Kidney (tissue), 14 donors: ENCODE measurements around the gene TAGLN. TPM values are rescaled to one million over a fixed set of nuclear protein-coding genes. Genes with fewer than 3 reads are reported as not detected.

Experiments used
- DNase-seq, 5 donors: peaks; one replicate each; pipeline ENCODE4 v3.0.0-alpha.2; 2013 to 2020
- FAIRE-seq: peaks from 2 replicates; lab custom pipeline; 2012; peaks lifted over from hg19 to GRCh38; lab: Jason Lieb, UNC
- H3K27ac ChIP-seq, 2 donors: one replicate each; pipeline ENCODE4 v1.7.0; 2013; ENCODE audit warnings: low read depth in 2 of 2, low read length in 2 of 2, inconsistent platforms in 1 of 2
- H3K27me3 ChIP-seq: one replicate; pipeline ENCODE4 v1.7.1; 2013; ENCODE audit warnings: low read length, inconsistent platforms; ENCODE audit not compliant: control insufficient read depth, insufficient read depth
- H3K36me3 ChIP-seq, 3 donors: one replicate each; pipeline versions ENCODE4 v1.7.0 to v1.7.1; 2013; ENCODE audit warnings: low read length in 3 of 3, control low read depth in 1 of 3, inconsistent platforms in 1 of 3; ENCODE audit not compliant: insufficient read depth in 3 of 3, control insufficient read depth in 2 of 3
- H3K4me1 ChIP-seq, 3 donors: one replicate each; pipeline versions ENCODE4 v1.7.0 to v1.7.1; 2013; ENCODE audit warnings: low read length in 3 of 3, inconsistent platforms in 1 of 3, low read depth in 1 of 3; ENCODE audit not compliant: control insufficient read depth in 2 of 3, insufficient read depth in 2 of 3
- H3K4me3 ChIP-seq, 3 donors: one replicate each; pipeline versions ENCODE4 v1.7.0 to v1.8.1; 2013; ENCODE audit warnings: low read length in 3 of 3, control low read depth in 1 of 3, inconsistent platforms in 1 of 3
- H3K9ac ChIP-seq, 3 donors: one replicate each; pipeline versions ENCODE4 v1.7.0 to v1.7.1; 2013; ENCODE audit warnings: low read length in 3 of 3, control low read depth in 1 of 3, inconsistent platforms in 1 of 3
- H3K9me3 ChIP-seq, 3 donors: one replicate each; pipeline versions ENCODE4 v1.7.0 to v1.7.1; 2013; ENCODE audit warnings: low read length in 3 of 3, control low read depth in 1 of 3, inconsistent platforms in 1 of 3; ENCODE audit not compliant: control insufficient read depth in 2 of 3, insufficient read depth in 1 of 3
- intact Hi-C: fragments of 100-400 bp; cut with DNase I; formaldehyde crosslinking; loops from one replicate; pipeline ENCODE4 v1.11.1; 2022
- polyA plus RNA-seq: library from polyadenylated mRNA; stranded (reverse); fragments of 350-450 nt; fragmentation: Illumina TruSeq; extraction: RNeasy Lipid Tissue Mini Kit (QIAGEN cat#74804); gene quantifications from one replicate; pipeline ENCODE4 v1.2.3, GENCODE V29; 2014; ENCODE audit warnings: low read depth, low replicate concordance; ENCODE audit not compliant: insufficient read depth
- total RNA-seq: library from RNA; stranded (reverse); fragmentation: NEBNext Ultra II Directional; extraction: Animal tissue kit (Norgen Biotek cat#: 25700); gene quantifications from one replicate; pipeline ENCODE4 v1.2.1, GENCODE V29; 2021
- TF ChIP-seq, protein P1 (sequence below): IDR thresholded peaks from 3 replicates; pipeline ENCODE4 v1.5.1; 2012; ENCODE audit warnings: mild to moderate bottlenecking, moderate library complexity, borderline replicate concordance; ENCODE audit not compliant: insufficient read depth; ENCODE audit errors: extremely low read depth
- donor health status: control.
- donor health status: control.
- donor health status: control.
- donor health status: control.
- donor health status: control.
- donor health status: DM: yes; HTN: yes; CAD: no.
- donor health status: Normal renal cell carcinoma (clear cell type).

TAGLN gene
- total and polyA plus RNA-seq, 2 donors from 2014 or later, result 776 to 846 TPM

DNA sequence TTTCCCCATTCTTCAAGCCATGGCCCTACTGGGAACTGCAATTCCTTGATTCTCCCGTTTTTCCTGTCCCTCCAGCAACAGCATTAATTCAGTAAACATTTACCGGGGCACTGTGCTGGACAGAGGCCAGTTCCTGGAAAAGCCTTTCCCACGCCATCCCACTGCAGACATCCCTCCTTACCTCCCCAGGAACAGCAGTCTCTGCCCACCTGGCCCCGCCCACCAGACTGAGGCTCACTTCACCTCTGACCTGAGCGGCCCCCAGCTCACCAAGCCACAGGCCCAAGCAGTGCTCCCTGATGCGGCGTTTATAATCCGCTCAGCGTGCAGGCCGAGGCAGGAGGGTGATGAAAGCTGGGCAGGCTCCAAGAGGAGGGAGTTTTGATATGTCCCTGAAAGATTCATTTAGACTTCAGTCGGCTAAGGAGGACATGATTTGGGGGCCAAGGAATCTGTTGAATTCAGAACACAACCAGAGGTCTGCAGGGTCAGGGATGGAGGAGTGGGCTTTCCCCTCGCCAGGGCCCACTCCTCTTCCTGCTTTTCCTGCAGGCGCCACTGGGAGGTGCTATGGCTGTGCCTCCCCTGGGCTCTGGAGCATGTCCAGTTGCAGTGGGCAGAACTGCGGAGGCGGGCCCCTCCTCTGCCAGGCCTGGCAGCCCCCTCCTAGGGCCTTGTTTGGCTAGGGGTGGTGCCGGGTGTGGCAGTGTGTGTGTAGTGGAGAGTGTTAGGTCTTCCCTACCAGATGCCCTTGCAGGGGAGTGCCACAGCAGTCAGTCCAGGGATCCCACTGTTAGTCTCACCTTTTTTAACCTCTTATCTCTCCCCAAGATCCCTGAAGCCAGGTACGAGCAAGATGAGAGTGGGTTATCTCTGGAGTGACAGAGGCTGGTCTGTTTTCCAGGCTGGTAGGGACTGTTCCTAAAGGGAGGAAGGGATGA, 1.4 kb upstream of the TAGLN start:
- TF ChIP-seq, protein P1, sequence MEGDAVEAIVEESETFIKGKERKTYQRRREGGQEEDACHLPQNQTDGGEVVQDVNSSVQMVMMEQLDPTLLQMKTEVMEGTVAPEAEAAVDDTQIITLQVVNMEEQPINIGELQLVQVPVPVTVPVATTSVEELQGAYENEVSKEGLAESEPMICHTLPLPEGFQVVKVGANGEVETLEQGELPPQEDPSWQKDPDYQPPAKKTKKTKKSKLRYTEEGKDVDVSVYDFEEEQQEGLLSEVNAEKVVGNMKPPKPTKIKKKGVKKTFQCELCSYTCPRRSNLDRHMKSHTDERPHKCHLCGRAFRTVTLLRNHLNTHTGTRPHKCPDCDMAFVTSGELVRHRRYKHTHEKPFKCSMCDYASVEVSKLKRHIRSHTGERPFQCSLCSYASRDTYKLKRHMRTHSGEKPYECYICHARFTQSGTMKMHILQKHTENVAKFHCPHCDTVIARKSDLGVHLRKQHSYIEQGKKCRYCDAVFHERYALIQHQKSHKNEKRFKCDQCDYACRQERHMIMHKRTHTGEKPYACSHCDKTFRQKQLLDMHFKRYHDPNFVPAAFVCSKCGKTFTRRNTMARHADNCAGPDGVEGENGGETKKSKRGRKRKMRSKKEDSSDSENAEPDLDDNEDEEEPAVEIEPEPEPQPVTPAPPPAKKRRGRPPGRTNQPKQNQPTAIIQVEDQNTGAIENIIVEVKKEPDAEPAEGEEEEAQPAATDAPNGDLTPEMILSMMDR, result peak; percentile 13
- peak; percentile 52 to 86 (median 69) for DNase-seq
- Histone ChIP-seq H3K9me3 (no peaks in the 10 kb centered on the region), H3K36me3 (peaks cover 0 to 7% (median 2%) of the 10 kb centered on the region in 3 donors), H3K4me1 (no peaks in the 10 kb centered on the region), H3K9ac (peak overlapping the region in 1 of 3 donors; percentile 46), H3K27ac (peak overlapping the region; percentile 79 to 84), H3K4me3 (peak overlapping the region in 1 of 3 donors; percentile 8), H3K27me3 (no peaks in the 10 kb centered on the region)
- intact Hi-C loops, result no loop called here
- FAIRE-seq, result no peak

DNA sequence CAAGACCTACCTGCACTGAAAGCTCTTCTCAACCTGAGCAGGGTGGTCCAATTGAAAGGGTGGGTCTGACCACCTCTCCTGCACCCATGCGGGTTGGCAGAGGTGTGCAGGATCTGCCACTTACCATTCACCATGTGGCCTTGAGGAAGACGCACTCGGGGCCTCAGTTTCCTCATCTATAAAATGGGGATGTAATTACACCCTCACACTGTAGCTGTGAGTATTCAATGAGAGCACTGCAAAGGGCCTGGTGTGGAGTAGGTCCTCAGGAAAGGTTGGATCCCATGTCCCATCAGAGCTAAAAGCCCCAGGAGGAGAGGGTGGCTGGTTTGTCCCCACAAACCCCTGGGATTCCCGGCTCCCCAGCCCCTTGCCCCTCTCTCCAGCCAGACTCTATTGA, 557 bp upstream of the TAGLN start:
- H3K4me3 ChIP-seq, result peak overlapping the region in 2 of 3 donors; percentile 8 to 12
- no peaks in the 10 kb centered on the region for H3K9me3 ChIP-seq
- H3K36me3 ChIP-seq, result peaks cover 0 to 2% (median 0%) of the 10 kb centered on the region in 3 donors
- H3K27ac ChIP-seq, result peak overlapping the region; percentile 79 to 84
- no peak for FAIRE-seq
- no peaks in the 10 kb centered on the region for H3K27me3 ChIP-seq
- DNase-seq, result no peak
- intact Hi-C loops, result no loop called here
- no peaks in the 10 kb centered on the region for H3K4me1 ChIP-seq
- peak overlapping the region in 2 of 3 donors; percentile 2 to 46 for H3K9ac ChIP-seq
- TF ChIP-seq, protein P1, result no peak

DNA sequence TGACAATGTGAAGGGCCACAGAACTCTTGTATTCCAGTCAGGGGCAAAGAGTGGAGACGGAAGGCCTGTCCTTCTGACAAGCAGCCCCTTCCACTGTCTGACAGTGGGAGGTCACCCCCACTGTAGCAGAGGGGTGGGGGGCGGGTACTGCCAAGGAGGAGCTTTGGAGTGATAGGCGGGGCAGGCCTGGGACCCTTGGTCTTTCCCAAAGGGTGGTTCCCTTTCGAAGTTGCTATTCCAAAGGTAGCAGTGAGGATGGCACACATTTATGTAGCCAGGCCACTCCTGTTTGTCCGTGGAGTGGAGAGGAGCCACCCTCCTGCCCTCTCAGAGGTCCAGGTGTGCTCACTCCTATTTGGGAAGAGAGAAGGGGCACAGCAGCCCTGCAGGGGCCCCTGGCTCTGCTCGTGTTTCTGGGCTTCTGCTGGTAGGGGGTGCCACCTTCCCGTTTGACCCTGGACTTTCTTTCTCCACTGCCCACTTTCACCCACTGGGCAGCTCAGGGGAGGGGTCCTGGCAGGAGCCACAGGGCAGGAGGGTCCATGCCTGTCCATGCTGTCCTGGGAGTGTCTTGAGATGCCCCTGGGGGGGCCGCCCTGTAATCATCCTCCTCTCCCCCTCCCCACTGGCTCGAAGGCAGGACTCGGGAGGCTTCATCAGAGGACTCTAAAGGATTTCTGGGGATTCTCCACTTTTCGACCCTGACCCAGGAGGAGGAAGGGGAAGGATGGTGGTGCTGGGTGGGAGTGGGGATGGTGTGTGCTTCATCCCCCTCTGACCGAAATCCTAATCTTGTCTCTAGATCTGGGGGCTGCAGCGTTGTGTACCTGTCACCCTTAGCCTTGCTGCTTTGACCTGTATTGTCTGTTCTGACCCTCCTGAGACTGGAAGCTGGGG, 994 bp downstream of the TAGLN start:
- Histone ChIP-seq H3K9ac (peak overlapping the region in 2 of 3 donors; percentile 70 to 88), H3K9me3 (no peaks in the 10 kb centered on the region), H3K4me1 (no peaks in the 10 kb centered on the region), H3K36me3 (peaks cover 0 to 7% (median 3%) of the 10 kb centered on the region in 3 donors), H3K27me3 (no peaks in the 10 kb centered on the region), H3K27ac (peak overlapping the region; percentile 80 to 94), H3K4me3 (peak overlapping the region; percentile 41 to 63 (median 59))
- FAIRE-seq (no peak), DNase-seq (no peak)
- TF ChIP-seq, protein P1, result no peak
- intact Hi-C loops, result no loop called here
